ENCODE measurements around the gene RYR2.

Gene RYR2

DNA sequence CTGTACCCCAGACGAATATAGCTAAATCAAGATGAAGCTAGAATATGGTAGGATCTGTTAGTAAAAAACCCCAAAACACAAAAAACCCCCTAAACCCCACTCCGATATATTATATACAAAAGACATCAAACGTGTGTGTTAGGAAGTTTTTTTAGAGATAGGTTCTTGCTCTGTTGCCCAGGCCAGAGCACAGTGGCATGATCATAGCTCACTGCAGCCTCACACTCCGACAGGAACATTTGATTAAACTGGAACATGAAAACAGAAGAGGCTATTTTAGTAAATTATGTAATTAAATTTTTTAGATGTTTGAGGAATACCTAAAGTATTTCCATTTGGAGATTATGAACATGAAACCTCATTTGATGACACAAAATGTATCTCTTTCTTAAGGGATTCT lies 8.2 kb upstream of the RYR2 start:
- in situ Hi-C loops (cut with MboI; ENCODE audit: low sequenced_read_pairs, unreplicated experiment), result no loop called here
- no peak for DNase-seq (ENCODE audit: low spot score)

DNA sequence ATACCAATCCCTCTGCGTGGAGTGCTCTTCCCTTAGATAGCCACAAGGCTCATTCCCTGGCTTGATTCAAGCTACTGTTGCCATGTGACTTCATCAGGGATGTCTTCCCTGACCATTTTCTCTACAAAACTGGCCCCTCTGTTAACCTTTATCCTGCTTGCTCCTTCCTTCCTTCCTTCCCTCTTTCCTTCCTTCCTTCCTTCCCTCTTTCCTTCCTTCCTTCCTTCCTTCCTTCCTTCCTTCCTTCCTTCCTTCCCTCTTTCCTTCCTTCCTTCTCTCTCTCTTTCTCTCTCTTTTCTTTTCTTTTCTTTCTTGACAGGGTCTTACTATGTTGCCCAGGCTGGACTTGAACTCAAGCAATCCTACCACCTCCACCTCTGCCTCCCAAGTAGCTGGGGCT lies 6.2 kb upstream of the RYR2 start:
- in situ Hi-C loops (cut with MboI; ENCODE audit: low sequenced_read_pairs, unreplicated experiment), result no loop called here
- no peak for DNase-seq (ENCODE audit: low spot score)
- TF ChIP-seq, protein P1, sequence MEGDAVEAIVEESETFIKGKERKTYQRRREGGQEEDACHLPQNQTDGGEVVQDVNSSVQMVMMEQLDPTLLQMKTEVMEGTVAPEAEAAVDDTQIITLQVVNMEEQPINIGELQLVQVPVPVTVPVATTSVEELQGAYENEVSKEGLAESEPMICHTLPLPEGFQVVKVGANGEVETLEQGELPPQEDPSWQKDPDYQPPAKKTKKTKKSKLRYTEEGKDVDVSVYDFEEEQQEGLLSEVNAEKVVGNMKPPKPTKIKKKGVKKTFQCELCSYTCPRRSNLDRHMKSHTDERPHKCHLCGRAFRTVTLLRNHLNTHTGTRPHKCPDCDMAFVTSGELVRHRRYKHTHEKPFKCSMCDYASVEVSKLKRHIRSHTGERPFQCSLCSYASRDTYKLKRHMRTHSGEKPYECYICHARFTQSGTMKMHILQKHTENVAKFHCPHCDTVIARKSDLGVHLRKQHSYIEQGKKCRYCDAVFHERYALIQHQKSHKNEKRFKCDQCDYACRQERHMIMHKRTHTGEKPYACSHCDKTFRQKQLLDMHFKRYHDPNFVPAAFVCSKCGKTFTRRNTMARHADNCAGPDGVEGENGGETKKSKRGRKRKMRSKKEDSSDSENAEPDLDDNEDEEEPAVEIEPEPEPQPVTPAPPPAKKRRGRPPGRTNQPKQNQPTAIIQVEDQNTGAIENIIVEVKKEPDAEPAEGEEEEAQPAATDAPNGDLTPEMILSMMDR (IDR thresholded peaks at IDR 0.05; ENCODE audit: borderline replicate concordance, control extremely low read depth, extremely low read depth, insufficient read depth, missing control alignments), result no peak

More for the DNA sequence above, 8.2 kb upstream of the RYR2 start:
- TF ChIP-seq, protein P1 (IDR thresholded peaks at IDR 0.05; ENCODE audit: borderline replicate concordance, control extremely low read depth, extremely low read depth, insufficient read depth, missing control alignments), result no peak

- in situ Hi-C loops (cut with MboI; ENCODE audit: low sequenced_read_pairs, unreplicated experiment), result no loop called here
- TF ChIP-seq, protein P1 (IDR thresholded peaks at IDR 0.05; ENCODE audit: borderline replicate concordance, control extremely low read depth, extremely low read depth, insufficient read depth, missing control alignments), result no peak
- DNase-seq (ENCODE audit: low spot score), result no peak
Measured at GRCh38 chr1:237038211-237038610, 3.8 kb upstream of the RYR2 start.

GRCh38 chr1:237040823-237041222 lies 1.2 kb upstream of the RYR2 start:
- DNase-seq (ENCODE audit: low spot score), result no peak
- in situ Hi-C loops (cut with MboI; ENCODE audit: low sequenced_read_pairs, unreplicated experiment), result no loop called here
- TF ChIP-seq, protein P1 (IDR thresholded peaks at IDR 0.05; ENCODE audit: borderline replicate concordance, control extremely low read depth, extremely low read depth, insufficient read depth, missing control alignments), result no peak

GRCh38 chr1:237041461-237041794 lies 556 bp upstream of the RYR2 start:
- in situ Hi-C loops (cut with MboI; ENCODE audit: low sequenced_read_pairs, unreplicated experiment), result no loop called here
- TF ChIP-seq, protein P1 (IDR thresholded peaks at IDR 0.05; ENCODE audit: borderline replicate concordance, control extremely low read depth, extremely low read depth, insufficient read depth, missing control alignments), result no peak
- no peak for DNase-seq (ENCODE audit: low spot score)

GRCh38 chr1:237042526-237042891 lies 525 bp downstream of the RYR2 start:
- DNase-seq (ENCODE audit: low spot score), result no peak
- in situ Hi-C loops (cut with MboI; ENCODE audit: low sequenced_read_pairs, unreplicated experiment), result no loop called here
- TF ChIP-seq, protein P1 (IDR thresholded peaks at IDR 0.05; ENCODE audit: borderline replicate concordance, control extremely low read depth, extremely low read depth, insufficient read depth, missing control alignments), result no peak
